MM.1S (cell line): ENCODE measurements around the gene ARHGAP26.

ENCODE experiments used
- DNase-seq: peaks from one replicate; pipeline ENCODE4 v3.0.0-alpha.2; 2015
- H2AFZ ChIP-seq: fragments of 300-600 bp; sonication (generic); 2 replicates; pipeline ENCODE4 v1.6.0; 2016; ENCODE audit warnings: antibody characterized with exemption, low read length
- H3F3A ChIP-seq: fragments of 300-600 bp; sonication (generic); 2 replicates; pipeline ENCODE4 v1.6.1; 2016; ENCODE audit warnings: mild to moderate bottlenecking, antibody characterized with exemption, low read length, moderate library complexity, mixed read lengths; ENCODE audit not compliant: insufficient read depth
- H3K27ac ChIP-seq: fragments of 300-600 bp; sonication (generic); 2 replicates; pipeline ENCODE4 v1.5.1; 2016; ENCODE audit warnings: mild to moderate bottlenecking, low read length
- H3K27me3 ChIP-seq: fragments of 300-600 bp; sonication (generic); replicated peaks from 2 replicates; pipeline ENCODE4 v1.6.0; 2016; ENCODE audit warnings: low read length; ENCODE audit not compliant: insufficient read depth
- H3K36me3 ChIP-seq: fragments of 300-600 bp; sonication (generic); replicated peaks from 2 replicates; pipeline ENCODE4 v1.6.1; 2016; ENCODE audit warnings: mild to moderate bottlenecking, low read length, mixed read lengths; ENCODE audit not compliant: insufficient read depth
- H3K4me1 ChIP-seq: fragments of 300-600 bp; sonication (generic); 2 replicates; pipeline ENCODE4 v1.6.1; 2016; ENCODE audit warnings: low read length, mixed read lengths
- H3K4me2 ChIP-seq: fragments of 300-600 bp; sonication (generic); 2 replicates; pipeline ENCODE4 v1.6.0; 2016; ENCODE audit warnings: low read depth, low read length
- H3K4me3 ChIP-seq: fragments of 300-600 bp; sonication (generic); 2 replicates; pipeline ENCODE4 v1.5.1; 2016; ENCODE audit warnings: low read length, mixed read lengths
- H3K79me2 ChIP-seq: fragments of 300-600 bp; sonication (generic); 2 replicates; pipeline ENCODE4 v1.6.1; 2016; ENCODE audit warnings: mixed run types, low read length, mixed read lengths
- H3K9ac ChIP-seq: fragments of 300-600 bp; sonication (generic); 2 replicates; pipeline ENCODE4 v1.6.1; 2016; ENCODE audit warnings: low read length, mixed read lengths
- H3K9me2 ChIP-seq: fragments of 300-600 bp; sonication (generic); replicated peaks from 2 replicates; pipeline ENCODE4 v1.6.1; 2016; ENCODE audit warnings: mild to moderate bottlenecking, low read length, mixed read lengths; ENCODE audit not compliant: insufficient read depth
- H3K9me3 ChIP-seq: fragments of 300-600 bp; sonication (generic); replicated peaks from 2 replicates; pipeline ENCODE4 v1.6.1; 2016; ENCODE audit warnings: mild to moderate bottlenecking, low read length, mixed read lengths; ENCODE audit not compliant: insufficient read depth
- H4K20me1 ChIP-seq: fragments of 300-600 bp; sonication (generic); 2 replicates; pipeline ENCODE4 v1.6.1; 2016; ENCODE audit warnings: mild to moderate bottlenecking, low read length, moderate library complexity, mixed read lengths; ENCODE audit not compliant: insufficient read depth
- CTCF ChIP-seq: fragments of 300-600 bp; sonication (generic); IDR thresholded peaks from 2 replicates; pipeline ENCODE4 v1.5.1; 2016; ENCODE audit warnings: antibody characterized with exemption, low read length, mixed read lengths
- EZH2 ChIP-seq: fragments of 300-600 bp; sonication (generic); optimal IDR thresholded peaks from 2 replicates; pipeline ENCODE3; 2017; ENCODE audit warnings: low read depth, mild to moderate bottlenecking, antibody characterized with exemption, low read length, mixed read lengths
- EZH2phosphoT487 ChIP-seq: fragments of 300-600 bp; sonication (generic); IDR thresholded peaks from 2 replicates; pipeline ENCODE4 v1.6.1; 2018; ENCODE audit warnings: antibody characterized with exemption, low read length

The ARHGAP26 gene

DNA sequence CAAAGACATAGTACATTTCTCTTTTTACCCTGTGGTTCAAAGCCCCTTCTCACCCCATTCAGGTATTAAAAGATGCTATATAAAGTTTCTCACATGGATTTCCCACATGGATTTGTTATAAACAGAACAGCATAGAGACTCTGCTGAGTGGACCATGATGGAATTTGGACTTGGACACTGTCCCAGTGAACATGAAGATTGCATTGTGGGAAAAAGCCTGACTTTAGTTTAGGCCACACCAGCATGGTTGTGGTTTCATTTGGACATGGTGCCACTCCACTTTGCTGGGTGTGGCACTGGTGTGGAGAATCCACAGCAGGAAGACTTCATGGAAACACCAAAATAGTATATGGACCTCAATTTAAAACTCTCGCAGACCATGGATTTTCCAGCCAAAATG lies 124.6 kb downstream of the ARHGAP26 start:
- DNase-seq = no peak
- no peaks in the 10 kb centered on the region for H3K9me2 ChIP-seq
- H3K9ac ChIP-seq = no peak overlapping the region
- no peaks in the 10 kb centered on the region for H3F3A ChIP-seq
- TF ChIP-seq EZH2phosphoT487 (no peak), CTCF (no peak), EZH2 (no peak)
- H3K4me2 ChIP-seq = no peak overlapping the region
- H3K79me2 ChIP-seq = no peaks in the 10 kb centered on the region
- H3K27me3 ChIP-seq = no peaks in the 10 kb centered on the region
- H3K9me3 ChIP-seq = no peaks in the 10 kb centered on the region
- 0 out of 2 replicates have a peak, but pooled peaks cover 4% of the 10 kb centered on the region for H4K20me1 ChIP-seq
- H3K36me3 ChIP-seq = no peaks in the 10 kb centered on the region
- no peak overlapping the region for H2AFZ ChIP-seq
- H3K4me3 ChIP-seq = no peak overlapping the region
- no peak overlapping the region for H3K27ac ChIP-seq
- no peaks in the 10 kb centered on the region for H3K4me1 ChIP-seq

- no peaks in the 10 kb centered on the region for H3K79me2 ChIP-seq
- no peaks in the 10 kb centered on the region for H3K9me2 ChIP-seq
- no peak overlapping the region for H3K4me2 ChIP-seq
- H2AFZ ChIP-seq = no peak overlapping the region
- 0 out of 2 replicates have a peak, but pooled peaks cover 4% of the 10 kb centered on the region for H4K20me1 ChIP-seq
- TF ChIP-seq EZH2 = no peak
- no peak for TF ChIP-seq EZH2phosphoT487
- no peak for TF ChIP-seq CTCF
- no peak for DNase-seq
- H3K27ac ChIP-seq = no peak overlapping the region
- H3K9ac ChIP-seq = no peak overlapping the region
- no peak overlapping the region for H3K4me3 ChIP-seq
- H3K9me3 ChIP-seq = no peaks in the 10 kb centered on the region
- no peaks in the 10 kb centered on the region for H3F3A ChIP-seq
- H3K4me1 ChIP-seq = no peaks in the 10 kb centered on the region
- H3K36me3 ChIP-seq = no peaks in the 10 kb centered on the region
- H3K27me3 ChIP-seq = no peaks in the 10 kb centered on the region
Measured at GRCh38 chr5:142896325-142897007, 126.3 kb downstream of the ARHGAP26 start.

- Histone ChIP-seq H3K4me3 (no peak overlapping the region), H3K9me3 (no peaks in the 10 kb centered on the region), H2AFZ (no peak overlapping the region), H3K36me3 (no peaks in the 10 kb centered on the region), H3F3A (no peaks in the 10 kb centered on the region), H3K9ac (no peak overlapping the region), H3K27ac (no peak overlapping the region), H3K4me1 (no peaks in the 10 kb centered on the region), H3K27me3 (no peaks in the 10 kb centered on the region), H4K20me1 (0 out of 2 replicates have a peak, but pooled peaks cover 4% of the 10 kb centered on the region), H3K9me2 (no peaks in the 10 kb centered on the region), H3K4me2 (no peak overlapping the region), H3K79me2 (no peaks in the 10 kb centered on the region)
- DNase-seq = no peak
- TF ChIP-seq CTCF (no peak), EZH2 (no peak), EZH2phosphoT487 (no peak)
Measured at GRCh38 chr5:142897328-142897727, 127.2 kb downstream of the ARHGAP26 start.
